ENCODE data around the gene TNFRSF8. TPM values are rescaled to one million over a fixed set of nuclear protein-coding genes. Genes with fewer than 3 reads are reported as not detected.

TNFRSF8 gene
- total RNA-seq, 2 donors from 2014 or later = 0.16 to 0.47 TPM

DNA sequence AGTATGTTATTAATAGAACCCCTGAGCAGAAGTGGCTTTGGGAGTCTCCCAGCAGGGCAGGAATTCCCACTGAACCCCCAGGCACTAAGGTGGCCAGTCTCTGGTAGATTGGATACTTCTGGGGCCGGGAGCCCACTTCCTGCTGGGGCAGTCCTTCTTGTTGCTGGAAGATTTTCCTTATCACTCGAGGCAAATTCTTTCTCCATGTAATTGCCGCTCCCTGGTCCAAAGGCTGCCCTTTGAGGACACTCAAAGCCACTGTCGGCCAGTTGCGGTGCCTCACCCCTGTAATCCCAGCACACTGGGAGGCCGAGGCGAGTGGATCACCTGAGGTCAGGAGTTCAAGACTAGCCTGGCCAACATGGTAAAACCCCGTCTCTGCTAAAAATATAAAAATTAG, 81.1 kb downstream of the TNFRSF8 start:
- Histone ChIP-seq H3K4me1 (peaks cover 33% of the 10 kb centered on the region), H3K27ac (peak overlapping the region; percentile 87), H3K4me3 (no peak overlapping the region), H3K9ac (ENCODE audit: low read depth in 2 of 2, low read length in 2 of 2) (peak overlapping the region; percentile 8 to 60), H3K9me3 (no peaks in the 10 kb centered on the region), H3K27me3 (no peaks in the 10 kb centered on the region), H3K36me3 (no peaks in the 10 kb centered on the region)
- peak; percentile 76 for DNase-seq
- TF ChIP-seq, protein P1, sequence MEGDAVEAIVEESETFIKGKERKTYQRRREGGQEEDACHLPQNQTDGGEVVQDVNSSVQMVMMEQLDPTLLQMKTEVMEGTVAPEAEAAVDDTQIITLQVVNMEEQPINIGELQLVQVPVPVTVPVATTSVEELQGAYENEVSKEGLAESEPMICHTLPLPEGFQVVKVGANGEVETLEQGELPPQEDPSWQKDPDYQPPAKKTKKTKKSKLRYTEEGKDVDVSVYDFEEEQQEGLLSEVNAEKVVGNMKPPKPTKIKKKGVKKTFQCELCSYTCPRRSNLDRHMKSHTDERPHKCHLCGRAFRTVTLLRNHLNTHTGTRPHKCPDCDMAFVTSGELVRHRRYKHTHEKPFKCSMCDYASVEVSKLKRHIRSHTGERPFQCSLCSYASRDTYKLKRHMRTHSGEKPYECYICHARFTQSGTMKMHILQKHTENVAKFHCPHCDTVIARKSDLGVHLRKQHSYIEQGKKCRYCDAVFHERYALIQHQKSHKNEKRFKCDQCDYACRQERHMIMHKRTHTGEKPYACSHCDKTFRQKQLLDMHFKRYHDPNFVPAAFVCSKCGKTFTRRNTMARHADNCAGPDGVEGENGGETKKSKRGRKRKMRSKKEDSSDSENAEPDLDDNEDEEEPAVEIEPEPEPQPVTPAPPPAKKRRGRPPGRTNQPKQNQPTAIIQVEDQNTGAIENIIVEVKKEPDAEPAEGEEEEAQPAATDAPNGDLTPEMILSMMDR (IDR thresholded peaks at IDR 0.05) = no peak
- intact Hi-C loops (cut with DNase I) = no loop called here

DNA sequence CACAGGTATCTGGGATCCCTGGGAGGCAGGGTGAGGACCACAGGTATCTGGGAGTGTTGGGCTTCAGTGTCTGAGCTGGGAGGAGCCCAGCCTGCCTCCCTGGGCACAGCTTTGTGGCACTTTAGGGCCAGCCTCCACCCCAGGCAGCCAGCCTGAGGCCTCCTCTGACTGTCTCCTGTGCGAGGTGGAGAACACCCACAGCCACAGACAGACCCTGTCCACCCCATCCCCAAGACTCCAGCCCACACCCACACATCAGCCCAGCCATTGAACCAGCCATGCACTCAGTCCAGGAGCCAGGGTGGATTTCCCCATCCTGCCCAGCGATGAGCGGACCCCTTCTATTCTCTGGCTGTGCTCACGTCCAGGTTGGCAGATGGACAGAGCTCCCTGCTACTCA, 81.9 kb downstream of the TNFRSF8 start:
- intact Hi-C loops (cut with DNase I) = no loop called here
- no peak overlapping the region for H3K4me3 ChIP-seq
- no peak overlapping the region for H3K9ac ChIP-seq (ENCODE audit: low read depth in 2 of 2, low read length in 2 of 2)
- TF ChIP-seq, protein P1 (IDR thresholded peaks at IDR 0.05) = no peak
- no peaks in the 10 kb centered on the region for H3K9me3 ChIP-seq
- H3K4me1 ChIP-seq = peaks cover 33% of the 10 kb centered on the region
- no peak for DNase-seq
- no peaks in the 10 kb centered on the region for H3K27me3 ChIP-seq
- H3K36me3 ChIP-seq = no peaks in the 10 kb centered on the region
- peak overlapping the region; percentile 87 for H3K27ac ChIP-seq

DNA sequence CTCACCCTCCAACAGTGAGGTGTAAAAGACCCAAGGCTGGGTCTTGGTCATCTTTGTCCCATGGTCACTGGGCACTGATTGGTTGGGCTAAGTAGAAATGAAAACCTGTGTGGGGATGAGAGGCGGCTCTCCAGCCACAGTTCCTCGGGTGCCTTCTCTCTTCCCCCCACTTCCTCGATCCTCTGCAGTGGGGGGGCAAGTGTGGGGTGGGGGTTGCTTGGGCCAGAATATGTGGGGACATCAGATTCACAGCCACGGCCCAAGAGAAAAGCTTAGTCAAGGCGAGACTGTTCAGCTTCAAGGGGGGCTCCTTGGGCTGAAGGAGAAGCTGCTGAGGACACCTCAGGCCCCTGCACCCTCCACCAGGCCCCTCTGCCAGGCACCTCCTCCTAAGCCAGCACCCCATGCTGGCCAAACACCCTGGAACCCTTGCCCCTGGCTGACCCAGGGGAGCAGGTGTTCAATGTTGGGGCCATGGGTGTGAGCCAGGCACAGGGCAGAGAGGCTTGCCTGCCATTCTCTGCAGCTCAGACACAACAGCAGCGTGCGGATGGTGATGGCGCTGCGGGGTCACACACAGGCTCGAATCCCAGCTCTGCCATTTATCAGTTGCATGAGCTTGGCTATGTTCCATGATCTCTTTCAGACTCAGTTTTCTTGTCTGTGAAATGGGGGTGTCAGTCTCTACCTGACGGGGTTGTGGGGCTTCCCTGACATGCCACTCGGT, 82.7 kb downstream of the TNFRSF8 start:
- H3K27me3 ChIP-seq = no peaks in the 10 kb centered on the region
- peaks cover 33% of the 10 kb centered on the region for H3K4me1 ChIP-seq
- intact Hi-C loops (cut with DNase I) = no loop called here
- DNase-seq = no peak
- no peak overlapping the region for H3K4me3 ChIP-seq
- no peak overlapping the region for H3K9ac ChIP-seq (ENCODE audit: low read depth in 2 of 2, low read length in 2 of 2)
- H3K27ac ChIP-seq = no peak overlapping the region
- no peaks in the 10 kb centered on the region for H3K36me3 ChIP-seq
- TF ChIP-seq, protein P1 (IDR thresholded peaks at IDR 0.05) = no peak
- no peaks in the 10 kb centered on the region for H3K9me3 ChIP-seq

DNA sequence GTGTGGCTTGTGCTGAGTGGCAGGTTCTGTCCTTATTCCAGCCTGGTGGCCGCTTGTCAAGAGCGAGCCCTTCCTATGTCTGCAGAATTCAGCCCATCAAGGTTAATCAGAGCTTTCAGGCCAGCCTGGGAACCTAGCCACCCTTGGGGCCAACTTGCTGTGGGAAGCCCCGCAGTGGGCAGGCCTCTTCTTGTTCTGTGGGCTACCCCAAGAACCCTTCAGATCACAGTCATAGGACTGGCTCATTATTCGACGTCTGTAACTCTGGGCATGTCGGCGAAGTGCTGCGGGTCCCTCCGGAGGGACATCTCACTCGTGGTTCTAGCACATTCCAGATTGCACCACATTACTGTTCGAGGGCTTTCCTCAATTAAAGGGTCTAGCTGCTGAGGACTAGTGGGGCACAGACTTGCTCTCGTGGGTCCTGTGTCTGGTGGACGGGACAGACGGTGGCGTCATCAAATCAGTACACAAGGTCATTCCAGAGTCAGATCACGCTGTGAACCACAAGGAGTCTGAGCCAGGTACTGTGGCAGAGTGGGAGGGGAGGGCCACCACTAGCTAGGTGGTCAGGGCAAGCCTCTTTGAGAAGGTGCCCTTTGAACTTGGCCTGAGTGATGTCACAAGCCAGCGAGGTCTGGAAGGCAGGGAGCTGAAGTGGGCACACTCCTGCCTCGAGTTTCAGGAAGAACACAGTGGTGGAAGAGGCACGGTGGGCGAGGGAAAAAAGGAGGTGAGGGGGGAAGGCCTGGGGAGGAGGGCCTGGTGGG, 83.4 kb downstream of the TNFRSF8 start:
- no peaks in the 10 kb centered on the region for H3K36me3 ChIP-seq
- TF ChIP-seq, protein P1 (IDR thresholded peaks at IDR 0.05) = no peak
- no peaks in the 10 kb centered on the region for H3K9me3 ChIP-seq
- no peak for DNase-seq
- H3K9ac ChIP-seq (ENCODE audit: low read depth in 2 of 2, low read length in 2 of 2) = peak overlapping the region in 1 of 2 donors; percentile 13
- peaks cover 33% of the 10 kb centered on the region for H3K4me1 ChIP-seq
- H3K27ac ChIP-seq = peak overlapping the region; percentile 89
- no peak overlapping the region for H3K4me3 ChIP-seq
- no peaks in the 10 kb centered on the region for H3K27me3 ChIP-seq
- intact Hi-C loops (cut with DNase I) = no loop called here

DNA sequence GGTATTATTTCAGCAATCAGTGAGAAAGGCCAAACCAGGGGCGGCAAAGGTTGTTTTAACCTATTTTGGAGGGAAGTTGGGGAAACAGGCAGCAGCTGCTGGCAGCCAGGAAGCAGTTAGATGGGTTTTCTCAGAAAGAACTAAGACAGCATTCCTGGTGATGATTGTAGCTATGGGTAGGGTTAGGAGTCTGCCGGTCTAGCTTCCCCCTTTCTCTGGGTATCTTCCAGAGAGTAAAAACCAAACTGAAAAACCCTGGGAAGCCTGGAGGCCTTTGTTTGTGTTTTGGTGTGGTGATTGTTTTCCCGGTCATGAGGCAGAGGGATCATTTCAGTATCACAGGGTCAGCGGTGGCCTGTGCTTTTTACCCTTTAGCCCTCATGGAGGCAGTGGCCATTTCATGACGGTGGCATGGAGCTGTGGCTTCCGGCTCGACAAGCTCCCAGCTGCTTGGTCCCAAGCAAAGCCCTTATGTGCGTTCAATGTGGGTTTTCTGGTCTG, 84.1 kb downstream of the TNFRSF8 start:
- peak overlapping the region; percentile 13 to 33 for H3K9ac ChIP-seq (ENCODE audit: low read depth in 2 of 2, low read length in 2 of 2)
- H3K36me3 ChIP-seq = no peaks in the 10 kb centered on the region
- H3K27me3 ChIP-seq = no peaks in the 10 kb centered on the region
- H3K4me1 ChIP-seq = peaks cover 33% of the 10 kb centered on the region
- no peaks in the 10 kb centered on the region for H3K9me3 ChIP-seq
- DNase-seq = no peak
- TF ChIP-seq, protein P1 (IDR thresholded peaks at IDR 0.05) = no peak
- intact Hi-C loops (cut with DNase I) = no loop called here
- no peak overlapping the region for H3K4me3 ChIP-seq
- H3K27ac ChIP-seq = peak overlapping the region; percentile 89
